Fibroblast of skin of right quadriceps (primary cell): ENCODE results near the gene SLC5A9.
"Not testable (repeated sequence)": the region's sequence is repeated elsewhere in the genome, so short reads cannot be mapped to it uniquely, and the experiment has no call there.

ENCODE experiments used
- DNase-seq: peaks from one replicate; pipeline ENCODE4 v3.0.0-alpha.2; 2013

Gene SLC5A9

DNA sequence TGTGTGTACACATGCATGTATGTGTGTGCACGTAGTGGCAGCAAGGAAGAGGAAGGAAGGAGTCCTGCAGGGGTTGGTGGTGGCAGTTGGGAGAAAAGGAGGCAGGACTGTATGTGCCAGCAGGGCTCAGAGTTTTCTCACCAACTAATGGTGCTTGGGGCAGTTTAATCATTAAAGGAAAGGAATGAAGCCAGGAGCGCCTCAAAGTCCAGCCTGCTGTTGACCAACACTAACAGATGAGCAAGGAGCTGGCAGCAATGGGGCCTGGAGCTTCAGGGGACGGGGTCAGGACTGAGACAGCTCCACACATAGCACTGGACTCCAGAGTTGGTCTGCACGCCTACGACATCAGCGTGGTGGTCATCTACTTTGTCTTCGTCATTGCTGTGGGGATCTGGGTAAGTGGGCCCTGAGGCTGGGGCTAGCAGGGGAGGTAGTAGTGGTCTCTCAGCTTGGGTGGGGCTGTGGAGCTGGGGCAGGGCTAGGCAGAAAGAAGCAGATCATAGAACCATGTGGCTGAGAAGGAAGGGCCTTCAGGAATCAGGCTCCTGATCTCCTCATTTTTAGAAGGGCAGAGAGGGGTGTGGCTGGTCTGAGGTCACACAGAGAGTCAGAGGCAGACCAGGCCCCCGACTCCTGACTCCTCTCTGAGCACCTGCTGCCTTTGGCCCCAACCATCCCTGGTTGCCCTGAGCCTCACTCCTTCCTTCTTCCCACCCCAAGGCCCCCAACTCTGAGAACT, at the start of gene SLC5A9:
Gene SLC5A9, plus strand, starts transcription at position 216 of the 742 bp plus-strand sequence. Its CDS starts 21 bp downstream, at position 237.
- DNase-seq, result no peak

DNA sequence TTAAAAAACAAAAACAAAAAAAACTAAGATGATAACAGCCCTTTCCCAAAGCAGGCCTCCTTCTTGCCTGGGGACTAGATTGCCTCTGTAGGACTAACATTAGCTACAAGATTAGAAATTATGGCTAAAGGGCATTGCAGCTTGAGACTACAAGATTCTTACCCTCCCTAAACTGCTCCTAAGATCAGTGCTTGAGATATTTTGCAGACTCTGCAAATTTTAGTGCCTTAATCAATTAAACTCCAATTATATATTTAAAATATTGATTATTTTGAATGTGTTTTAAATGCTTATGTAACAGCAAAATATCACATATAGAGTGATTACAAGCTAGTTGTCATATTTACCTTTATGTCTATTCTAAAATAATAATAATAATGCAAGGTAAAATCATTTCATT, 47.4 kb upstream of the SLC5A9 start:
- no peak for DNase-seq

DNA sequence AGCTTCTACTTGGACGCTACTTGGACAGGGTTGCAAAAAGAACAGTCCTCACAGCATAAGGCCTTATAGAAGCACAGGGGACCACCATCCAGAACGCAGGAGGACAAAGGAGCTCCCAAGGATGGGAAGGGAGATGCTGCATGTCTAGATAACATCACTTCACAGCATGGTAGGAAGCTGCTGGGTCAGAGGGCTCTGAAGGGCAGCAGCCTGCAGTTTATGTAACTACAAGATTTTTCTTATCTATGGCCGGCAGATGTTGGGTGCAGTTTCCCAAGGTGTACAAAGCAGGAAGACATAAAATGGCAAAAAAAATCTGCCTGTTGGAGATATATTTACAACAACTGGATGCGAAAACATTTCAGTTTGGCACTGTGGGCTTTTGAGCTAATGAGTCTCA, 45.3 kb upstream of the SLC5A9 start:
- DNase-seq, result no peak

DNA sequence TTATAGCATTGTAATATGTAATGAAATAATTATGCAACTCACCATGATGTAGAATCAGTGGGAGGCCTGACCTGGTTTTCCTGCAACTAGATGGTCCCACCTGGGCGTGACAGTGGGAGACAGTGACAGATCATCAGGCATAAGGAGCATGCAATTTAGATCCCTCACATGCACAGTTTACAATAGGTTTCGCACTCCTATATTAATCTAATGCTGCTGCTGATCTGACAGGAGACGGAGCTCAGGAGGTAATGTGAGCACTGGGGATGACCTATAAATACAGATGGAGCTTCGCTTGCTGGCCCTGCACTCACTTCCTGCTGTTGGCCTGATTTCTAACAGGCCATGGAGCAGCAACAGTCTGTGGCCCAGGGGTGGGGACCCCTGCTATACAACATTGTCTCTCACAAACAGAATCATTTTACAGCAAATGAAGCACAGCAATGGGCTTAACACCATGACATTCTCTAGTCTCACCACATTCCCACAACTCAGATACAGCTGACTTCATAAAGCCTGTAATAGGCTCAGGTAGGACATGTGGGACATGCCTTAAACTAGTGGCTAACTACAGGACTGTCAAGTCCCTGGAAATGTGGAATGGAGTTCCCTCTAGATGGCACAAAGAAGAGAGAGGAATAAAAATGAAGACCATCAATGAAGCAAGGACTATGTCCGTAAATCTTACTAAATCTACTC, 40.7 kb upstream of the SLC5A9 start:
- no peak for DNase-seq

DNA sequence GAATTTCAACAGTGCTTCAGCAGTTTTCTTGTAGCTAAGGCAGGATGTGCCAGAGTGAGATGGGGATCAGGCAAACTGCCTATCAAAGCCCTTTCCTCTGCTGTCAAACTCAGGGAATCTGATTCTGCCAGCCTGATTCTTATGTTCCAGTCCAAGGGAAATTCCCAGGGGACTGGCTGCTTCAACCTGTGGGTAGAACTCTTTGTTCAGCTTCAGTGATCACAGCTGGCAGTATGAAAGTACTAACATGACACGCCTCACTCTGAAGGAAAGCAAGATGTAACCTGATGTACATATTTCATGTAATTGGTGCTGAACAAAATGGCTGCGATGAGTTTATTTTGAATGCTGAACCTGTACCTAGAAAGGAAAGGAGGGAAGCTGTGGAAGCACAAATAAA, 40.1 kb upstream of the SLC5A9 start:
- no peak for DNase-seq

DNA sequence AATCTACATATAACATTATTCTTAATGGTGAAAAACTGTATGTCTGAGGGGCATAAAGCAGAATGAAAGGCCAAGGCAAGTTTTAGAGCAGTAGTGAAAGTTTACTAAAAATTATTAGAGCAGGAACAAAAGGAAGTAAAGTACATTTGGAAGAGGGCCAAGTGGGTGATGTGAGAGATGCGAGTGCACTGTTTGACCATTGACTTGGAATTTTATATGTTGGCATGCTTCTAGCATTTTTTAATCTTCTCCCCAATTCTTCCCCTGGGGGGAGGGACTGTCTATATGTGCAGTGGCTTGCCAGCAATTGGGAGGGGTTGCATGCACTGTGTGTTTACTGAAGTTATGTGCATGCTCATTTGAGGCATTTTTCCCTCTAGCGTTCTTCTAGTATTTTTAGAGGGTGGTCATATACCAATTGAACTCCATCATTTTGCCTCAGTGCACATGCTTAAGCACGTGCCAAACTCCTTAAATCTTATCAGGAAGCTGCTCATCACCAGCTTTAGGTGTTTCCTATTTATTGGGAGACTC, 36.1 kb upstream of the SLC5A9 start:
- no peak for DNase-seq

DNA sequence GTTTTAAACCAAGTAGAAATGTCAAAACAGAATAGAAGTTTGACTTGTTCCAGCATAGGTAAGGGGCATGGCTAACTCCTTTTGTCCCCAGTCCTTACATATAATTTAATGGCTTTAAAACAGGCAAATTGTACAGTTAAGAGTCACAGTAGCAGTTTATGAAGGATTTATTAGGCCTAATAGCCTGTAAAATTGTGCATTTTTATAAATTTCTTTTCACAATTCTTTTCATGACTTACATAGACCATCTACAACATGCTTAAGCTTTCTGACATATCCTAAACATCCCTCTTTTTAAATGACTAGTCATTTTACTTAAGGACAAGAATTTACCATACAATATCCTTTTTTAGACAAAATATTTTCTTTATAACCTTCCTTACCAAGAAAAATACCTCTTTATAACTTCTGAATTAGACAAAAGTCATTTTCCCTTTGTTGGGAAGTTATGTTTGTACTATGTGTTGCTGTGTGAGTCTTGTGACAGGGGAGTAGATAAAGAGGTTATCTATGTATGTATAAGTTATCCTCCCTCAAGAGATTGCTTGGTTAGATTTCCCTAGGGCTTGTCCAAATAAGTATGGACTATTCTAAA, 34.5 kb upstream of the SLC5A9 start:
- no peak for DNase-seq

DNA sequence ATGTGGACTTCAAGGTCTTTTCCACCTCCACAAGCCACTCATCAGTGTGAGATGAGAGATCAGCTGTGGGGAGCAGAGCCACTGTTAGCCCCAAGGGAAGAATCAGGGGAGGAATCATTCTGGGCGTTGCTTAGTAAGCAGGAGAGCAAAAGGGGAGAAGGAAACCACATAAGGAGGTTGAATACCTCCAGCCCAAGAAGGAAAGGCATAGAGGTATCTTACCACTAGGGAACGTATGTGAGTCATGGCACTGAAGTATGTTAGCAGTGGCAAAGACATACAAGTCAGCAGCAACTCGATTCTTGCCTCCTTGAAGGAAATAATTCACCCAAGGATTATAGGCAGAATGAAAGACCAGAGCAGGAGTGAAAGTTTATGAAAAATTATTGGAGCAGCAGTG, 31.6 kb upstream of the SLC5A9 start:
- no peak for DNase-seq

DNA sequence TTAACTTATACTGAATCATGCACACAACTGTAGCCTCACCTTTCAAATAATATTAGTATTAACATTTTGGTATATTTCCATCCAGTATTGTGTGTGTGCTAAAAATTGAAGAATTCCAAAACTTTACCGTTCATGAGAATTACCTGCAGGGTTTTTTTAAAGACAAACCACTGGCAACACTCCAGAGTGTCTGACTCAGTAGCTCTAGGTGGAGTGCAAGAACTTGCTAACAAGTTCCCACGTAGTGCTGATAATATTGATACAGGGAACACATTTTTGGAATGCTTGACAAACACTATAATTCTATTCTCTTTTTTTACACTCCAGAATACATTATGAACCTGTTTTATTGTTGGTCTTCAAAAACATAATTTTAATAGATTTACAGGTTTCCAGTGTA, 27.7 kb upstream of the SLC5A9 start:
- DNase-seq, result no peak

DNA sequence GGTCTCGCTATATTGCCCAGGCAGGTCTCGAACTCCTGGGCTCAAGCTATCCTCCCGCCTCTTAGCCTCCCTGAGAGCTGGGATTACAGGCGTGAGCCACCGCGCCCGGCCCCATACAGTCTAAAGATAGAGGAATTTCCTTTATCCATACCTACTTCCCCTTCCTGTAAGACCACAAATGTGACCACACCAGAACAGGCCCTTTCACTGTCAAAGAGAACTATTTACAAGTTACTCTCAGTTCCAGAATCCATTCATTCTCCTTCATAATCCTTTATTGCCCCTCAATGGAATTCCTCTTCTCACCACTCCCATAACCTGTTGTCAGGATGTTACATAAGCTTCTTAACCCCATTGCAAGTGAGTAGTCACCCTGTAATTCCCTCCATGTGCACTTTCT, 26.3 kb upstream of the SLC5A9 start:
- DNase-seq, result no peak

DNA sequence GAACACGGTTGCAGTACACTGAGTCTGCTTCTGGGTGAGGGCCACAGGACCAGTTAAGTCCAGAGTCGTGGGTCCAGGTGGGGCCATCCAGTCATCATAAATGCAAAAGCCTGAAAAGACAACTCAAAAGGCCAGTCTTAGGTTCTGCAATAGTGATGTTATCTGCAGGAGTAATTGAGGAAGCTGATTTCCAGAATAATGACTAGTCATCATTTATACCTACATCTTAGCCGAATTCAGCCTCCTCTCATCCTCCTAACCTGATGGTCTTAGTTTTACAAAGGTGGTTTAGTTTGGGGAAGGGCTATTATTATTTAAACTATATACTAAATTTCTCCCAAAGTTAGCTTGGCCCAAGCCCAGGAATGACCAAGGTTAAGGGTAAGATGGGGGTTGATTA, 23.5 kb upstream of the SLC5A9 start:
- DNase-seq, result no peak

DNA sequence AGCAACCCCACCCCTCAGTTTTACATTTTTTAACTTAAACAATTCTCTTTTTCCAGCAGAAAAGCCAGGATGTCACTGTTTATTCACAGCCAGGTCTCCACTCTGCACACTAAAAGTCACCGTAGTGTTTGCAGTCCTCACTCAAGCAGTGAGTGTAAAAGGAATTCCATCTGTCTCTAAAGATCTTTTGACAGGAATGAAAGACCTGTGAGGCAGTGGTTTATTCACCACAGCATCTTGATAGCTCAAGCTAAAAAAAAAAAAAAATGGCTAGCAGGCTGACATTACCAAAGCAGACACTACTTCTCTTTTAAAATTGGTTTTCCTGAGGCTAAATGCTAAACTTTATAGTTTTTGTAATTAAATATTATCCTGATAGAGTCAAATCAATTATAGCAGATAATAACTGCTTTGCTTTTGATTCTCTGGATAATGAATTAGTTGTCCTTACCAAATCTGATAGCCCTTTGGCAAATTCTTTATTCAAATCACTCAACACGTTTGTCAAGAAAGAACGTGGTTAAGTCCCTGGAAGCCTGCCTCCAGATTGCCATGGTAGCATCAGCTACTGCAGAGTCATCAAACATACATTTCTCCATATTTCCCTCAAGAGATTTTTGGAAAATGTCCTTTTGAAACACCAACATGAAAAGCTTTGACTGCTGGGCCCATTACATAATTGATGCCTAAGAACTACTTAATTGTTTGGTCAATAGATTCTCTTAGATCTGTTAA, 22.2 kb upstream of the SLC5A9 start:
- peak; percentile 27 for DNase-seq

DNA sequence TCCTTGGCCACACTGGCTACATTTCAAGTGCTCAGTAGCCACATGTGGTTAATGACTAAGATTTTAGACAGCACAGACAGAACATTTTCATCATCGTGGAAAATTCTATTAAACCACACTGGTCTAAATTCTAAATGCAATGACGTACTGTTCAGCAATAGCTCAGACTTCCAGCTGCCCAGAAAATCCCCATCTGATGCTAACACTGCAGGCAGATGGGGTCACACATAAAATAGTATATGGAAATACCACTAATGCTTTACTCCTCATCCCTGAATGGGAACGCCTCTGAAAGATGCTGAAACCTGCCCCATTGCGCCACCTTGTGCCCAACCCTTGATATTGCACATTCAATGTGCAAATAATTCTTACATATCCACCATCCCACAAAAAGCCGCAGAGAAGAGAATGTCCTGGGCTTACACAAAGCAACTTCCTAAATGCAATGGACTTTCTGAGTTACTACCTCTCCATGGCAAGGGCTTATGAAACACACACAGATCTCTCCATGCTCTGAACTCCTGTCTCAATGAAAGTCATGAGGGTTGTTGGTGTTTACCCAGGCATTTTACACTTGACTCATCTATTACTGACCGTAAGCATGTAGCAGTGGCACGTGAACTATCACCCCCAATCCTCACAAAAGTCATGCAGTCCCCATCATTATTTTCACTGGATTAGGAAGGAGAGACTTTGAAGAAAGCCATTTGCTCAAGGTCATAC, 20.3 kb upstream of the SLC5A9 start:
- peak; percentile 94 for DNase-seq

DNA sequence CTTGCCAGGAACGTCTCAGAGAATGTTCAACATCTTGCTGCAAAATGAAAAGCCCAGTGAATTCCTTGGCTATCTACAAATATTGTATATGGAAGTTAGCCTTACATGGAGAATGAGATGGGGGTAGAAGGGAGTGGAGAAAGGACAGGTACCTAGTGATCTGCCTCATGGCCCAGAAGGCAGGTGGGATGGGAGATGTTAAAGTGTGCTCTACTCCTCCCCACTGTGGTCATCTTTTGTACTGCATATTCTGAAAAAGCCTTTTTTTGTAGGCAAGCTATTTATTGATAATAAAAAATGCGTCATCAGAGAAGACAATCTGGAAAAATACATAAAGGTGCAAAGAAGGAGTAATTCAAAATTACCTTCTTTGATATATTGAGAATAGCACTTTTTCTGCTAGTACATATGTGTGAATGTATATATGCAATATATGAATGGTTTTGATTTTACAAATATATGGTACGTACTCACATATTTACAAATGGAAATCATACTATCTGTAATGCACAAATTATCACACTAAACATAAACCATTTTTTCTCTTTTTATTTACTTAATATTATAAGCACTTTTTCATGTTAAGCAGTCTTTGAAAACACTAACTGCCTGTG, 19.1 kb upstream of the SLC5A9 start:
- DNase-seq, result peak; percentile 11

DNA sequence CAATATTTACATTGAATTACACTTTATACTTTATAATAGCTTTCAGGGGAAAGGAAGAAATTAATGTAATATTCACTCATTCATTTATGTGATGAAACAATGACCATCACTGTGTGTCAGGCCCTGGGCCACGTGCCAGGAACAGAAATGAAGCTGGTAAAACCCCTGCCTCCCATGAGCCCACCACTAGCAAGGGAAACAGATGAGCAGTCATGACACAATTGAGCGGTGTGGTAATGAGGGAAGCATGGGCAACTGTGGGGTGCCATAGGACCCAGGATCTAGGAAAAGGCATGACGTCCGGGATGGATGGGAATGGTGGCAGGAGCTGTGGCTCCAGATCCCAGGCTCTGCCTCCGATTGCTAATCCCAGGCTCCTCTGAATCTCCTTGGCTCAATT, 17.0 kb upstream of the SLC5A9 start:
- no peak for DNase-seq

DNA sequence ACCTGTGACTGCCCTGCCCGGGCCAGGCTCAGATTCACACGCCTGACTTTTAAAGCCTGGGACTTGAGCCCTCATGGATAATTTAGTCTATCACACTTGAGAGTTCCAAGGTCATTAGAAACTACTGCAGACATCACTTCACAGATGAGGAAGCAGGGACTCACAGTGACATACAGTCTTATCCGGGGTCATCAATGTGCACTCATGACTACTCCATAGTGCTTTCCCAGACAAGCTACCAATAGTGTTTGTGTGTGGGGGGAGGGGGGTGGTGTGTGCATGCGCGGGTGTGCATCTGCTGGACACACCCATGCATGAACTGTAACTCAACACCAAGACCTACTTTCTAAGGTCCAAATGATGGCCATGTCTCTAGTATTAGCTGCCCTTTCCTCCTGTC, 16.1 kb upstream of the SLC5A9 start:
- no peak for DNase-seq

DNA sequence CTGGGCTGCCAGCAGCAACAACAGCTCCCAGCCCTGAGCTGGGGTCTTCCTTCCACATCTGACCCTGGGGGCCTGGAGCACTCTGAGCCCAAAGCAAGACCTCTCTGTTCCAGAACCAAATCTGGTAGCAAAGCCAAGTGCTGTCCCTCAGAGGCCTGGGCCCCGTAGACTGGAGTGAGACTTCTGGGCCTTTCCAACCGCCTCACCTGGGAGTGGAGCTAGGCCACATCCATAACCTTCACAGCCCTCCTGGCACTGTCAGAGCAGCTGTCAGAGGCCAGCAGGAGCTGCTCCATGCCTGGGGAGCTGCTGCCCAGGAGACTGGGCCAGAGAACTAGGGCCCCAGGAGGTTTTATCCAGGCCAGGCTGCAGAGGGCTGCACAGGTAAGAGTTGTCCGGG, 15.4 kb upstream of the SLC5A9 start:
- DNase-seq, result no peak

DNA sequence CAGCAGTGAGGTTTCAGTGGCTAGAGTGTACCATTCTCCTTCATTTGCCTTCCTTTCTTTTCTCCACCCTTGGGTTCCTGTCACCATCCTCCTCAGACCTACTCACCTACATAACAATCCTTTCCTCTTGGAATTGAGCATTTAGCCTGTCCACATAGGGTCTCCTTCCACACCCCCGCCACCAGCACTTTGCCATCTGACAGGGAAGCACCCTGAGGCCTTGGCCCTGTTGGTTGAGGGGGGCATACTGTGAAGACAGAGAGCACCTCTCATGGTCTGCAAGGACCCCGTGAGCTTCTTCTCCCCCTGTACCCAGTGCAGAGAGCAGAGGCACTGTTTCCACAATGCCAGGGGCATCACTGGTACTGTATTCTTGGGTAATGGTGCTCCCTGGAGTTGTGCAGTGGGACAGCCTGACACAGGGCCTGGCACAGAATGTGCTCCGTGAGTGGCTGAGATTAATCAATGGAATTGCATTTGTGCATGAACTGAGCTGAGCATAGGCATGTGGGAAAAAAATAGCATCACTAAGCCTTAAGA, 14.9 kb upstream of the SLC5A9 start:
- no peak for DNase-seq

DNA sequence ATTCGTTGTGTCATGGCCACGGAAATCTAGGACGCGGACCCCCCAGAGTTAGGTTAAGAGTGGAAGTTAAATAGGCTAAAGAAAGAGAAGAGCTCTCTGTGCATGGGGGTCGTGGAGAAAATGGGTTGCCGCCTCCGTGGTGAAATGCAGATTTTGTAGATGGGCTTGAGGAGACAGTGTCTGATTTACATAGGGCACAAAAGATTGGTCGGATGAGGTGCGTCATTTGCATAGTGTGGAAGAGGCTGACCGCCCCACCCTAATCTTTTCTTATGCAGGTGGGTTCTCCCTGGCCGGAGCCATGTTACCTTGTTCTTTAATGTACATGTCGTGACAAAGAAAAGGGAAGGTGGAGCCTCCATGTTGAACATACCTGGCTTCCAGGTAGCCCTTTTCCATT, 14.3 kb upstream of the SLC5A9 start:
- DNase-seq, result no peak

DNA sequence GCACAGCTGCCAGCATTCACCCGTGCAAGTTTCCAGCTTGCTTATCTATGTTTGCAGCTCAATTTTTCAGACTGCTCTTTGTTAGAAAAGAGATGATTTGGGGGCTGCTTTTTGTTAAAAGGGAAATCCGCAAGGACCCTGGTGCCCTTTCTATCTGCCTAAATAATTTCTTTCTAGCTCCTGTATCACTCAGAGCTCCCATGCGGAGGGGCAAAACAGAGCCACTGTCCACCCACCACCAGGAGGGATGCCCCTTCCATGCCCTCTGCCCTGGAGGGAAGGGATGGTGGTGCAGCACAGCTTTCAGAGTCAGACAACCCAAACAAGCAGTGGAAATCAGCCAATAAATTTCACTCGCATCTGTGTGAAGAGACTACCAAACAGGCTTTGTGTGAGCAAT, 13.9 kb upstream of the SLC5A9 start:
- DNase-seq, result no peak

DNA sequence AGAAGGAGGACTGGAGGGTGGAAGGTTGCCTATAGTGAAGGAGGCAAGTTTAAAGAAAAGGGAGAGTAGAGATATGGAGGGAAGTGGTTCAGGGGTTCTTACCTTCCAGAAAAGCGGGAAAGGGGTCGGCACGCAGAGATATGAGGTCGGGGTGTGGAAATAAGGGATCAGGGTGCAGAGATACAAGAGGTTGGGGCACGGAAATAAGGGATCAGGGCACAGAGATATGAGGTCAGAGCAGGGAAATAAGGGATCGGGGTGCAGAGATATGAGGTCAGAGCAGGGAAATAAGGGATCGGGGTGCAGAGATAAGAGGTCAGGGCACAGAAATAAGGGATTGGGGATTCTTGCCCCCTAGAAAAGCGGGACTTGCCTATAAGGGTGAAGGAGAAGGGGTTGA, 9.1 kb upstream of the SLC5A9 start:
- DNase-seq, result not testable (repeated sequence)

DNA sequence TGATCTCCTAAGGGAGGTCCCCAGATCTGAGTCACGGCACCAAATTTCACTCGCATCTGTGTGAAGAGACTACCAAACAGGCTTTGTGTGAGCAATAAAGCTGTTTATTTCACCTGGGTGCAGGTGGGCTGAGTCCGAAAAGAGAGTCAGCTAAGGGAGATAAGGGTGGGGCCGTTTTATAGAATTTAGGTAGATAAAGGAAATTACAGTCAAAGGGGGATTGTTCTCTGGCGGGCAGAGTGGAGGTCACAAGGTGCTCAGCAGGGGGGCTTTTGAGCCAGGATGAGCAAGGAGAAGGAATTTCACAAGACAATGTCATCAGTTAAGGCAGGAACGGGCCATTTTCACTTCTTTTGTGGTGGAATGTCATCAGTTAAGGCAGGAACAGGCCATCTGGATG, 8.2 kb upstream of the SLC5A9 start:
- DNase-seq, result not testable (repeated sequence)
